ENCODE data around the gene SRI. TPM values are rescaled to one million over a fixed set of nuclear protein-coding genes. Genes with fewer than 3 reads are reported as not detected.
A peak's percentile ranks its signal among the peaks of the same experiment; 100 is the strongest.

SRI gene
- total RNA-seq, 1 experiment from 2014 or later = 136 TPM

- Histone ChIP-seq H4K91ac (ENCODE audit: insufficient read length, low read depth, low read length) (no peak overlapping the region), H3K79me2 (ENCODE audit: insufficient read depth, low read length) (peaks cover 2% of the 10 kb centered on the region; the same call in 1 of the 2 replicates), H3K4me1 (ENCODE audit: insufficient read depth, low read length) (peaks cover 6% of the 10 kb centered on the region)
Observed at GRCh38 chr7:88216276-88216675, 3.6 kb downstream of the SRI start.

More at GRCh38 chr7:88216276-88216675, 3.6 kb downstream of the SRI start:
- Histone ChIP-seq H3K79me1 (ENCODE audit: insufficient read depth, low read depth, low read length, poor library complexity, severe bottlenecking) (no peaks in the 10 kb centered on the region), H3K4ac (ENCODE audit: low read depth, low read length) (no peak overlapping the region), H2BK15ac (ENCODE audit: low read depth, low read length) (no peak overlapping the region), H3K23me2 (ENCODE audit: insufficient read length, low read depth, low read length, poor library complexity, severe bottlenecking) (peaks cover 15% of the 10 kb centered on the region), H3K23ac (ENCODE audit: insufficient read length, low read depth, low read length) (no peak overlapping the region), H3K18ac (ENCODE audit: insufficient read length, low read depth, low read length) (no peak overlapping the region), H2AK5ac (ENCODE audit: insufficient read length, low read length) (no peak overlapping the region), H3K4me2 (ENCODE audit: insufficient read depth, insufficient read length, low read length) (no peak overlapping the region), H4K8ac (replicated peaks; ENCODE audit: insufficient read length, low read depth, low read length) (no peak overlapping the region), H2BK120ac (ENCODE audit: low read depth, low read length, poor library complexity, severe bottlenecking) (no peak overlapping the region), H2BK12ac (ENCODE audit: insufficient read length, low read depth, low read length) (no peak overlapping the region), H4K5ac (ENCODE audit: insufficient read length, low read depth, low read length) (no peak overlapping the region), H3T11ph (ENCODE audit: low read length) (no peak overlapping the region), H4K20me1 (ENCODE audit: control insufficient read depth, insufficient read depth, insufficient read length) (no peaks in the 10 kb centered on the region), H2AFZ (ENCODE audit: low read length) (no peak overlapping the region), H3K56ac (ENCODE audit: insufficient read length, low read depth, low read length) (no peak overlapping the region), H2BK20ac (ENCODE audit: low read depth, low read length, poor library complexity, severe bottlenecking) (no peak overlapping the region), H3K27me3 (ENCODE audit: insufficient read depth, low read length) (no peaks in the 10 kb centered on the region), H3K9me3 (ENCODE audit: control insufficient read depth, low read depth, low read length) (no peaks in the 10 kb centered on the region), H3K9ac (ENCODE audit: extremely low read depth, insufficient read length, low read length) (no peak overlapping the region), H3K27ac (ENCODE audit: insufficient read length, low read depth, low read length) (no peak overlapping the region), H3K14ac (ENCODE audit: insufficient read depth, low read length) (no peak overlapping the region), H2BK5ac (ENCODE audit: insufficient read length, low read length) (no peak overlapping the region)
- no peak for TF ChIP-seq CTCF (conservative IDR thresholded peaks at IDR 0.05)
- no peak for DNase-seq
- Mint-ChIP-seq H3K27me3 (ENCODE audit: low read depth) (no peaks in the 10 kb centered on the region; the same call in 1 of the 2 replicates), H3K36me3 (ENCODE audit: insufficient read depth in 1 of 3, low read depth in 3 of 3) (peaks cover 15 to 33% (median 28%) of the 10 kb centered on the region in 3 experiments; a peak in 6 of 7 replicates), H3K4me3 (no peak overlapping the region), H3K9me3 (no peaks in the 10 kb centered on the region; a peak in 1 of 5 replicates), H3K4me1 (peaks cover 44 to 52% of the 10 kb centered on the region in 2 experiments), H3K27ac (peak overlapping the region in 2 of 3 experiments; percentile 72 to 76; a peak in 2 of 7 replicates)
